ENCODE results near the gene MAP3K1. TPM values are rescaled to one million over a fixed set of nuclear protein-coding genes. Genes with fewer than 3 reads are reported as not detected.

MAP3K1 gene
- total RNA-seq, 6 donors from 2014 or later, result 10.9 to 29.2 (median 23.3) TPM

- peaks cover 0 to 45% (median 17%) of the 10 kb centered on the region in 4 donors for H3K36me3 ChIP-seq
- H3K4me3 ChIP-seq, result no peak overlapping the region
- no peak overlapping the region for H3K27ac ChIP-seq
- no peaks in the 10 kb centered on the region for H3K27me3 ChIP-seq
- 84 to 86% methylated on average over 1 of the region's 1 CpG for WGBS, 2 donors
- no peak for TF ChIP-seq POLR2AphosphoS5 (IDR thresholded peaks at IDR 0.05)
- H3K4me1 ChIP-seq, result no peaks in the 10 kb centered on the region
- DNase-seq (no peak), ATAC-seq (ENCODE audit: low FRiP score in 2 of 2) (no peak)
- H3K9me3 ChIP-seq, result no peaks in the 10 kb centered on the region
Measured at GRCh38 chr5:56919942-56920662, 104.8 kb downstream of the MAP3K1 start.

GRCh38 chr5:56922922-56923321 lies 107.6 kb downstream of the MAP3K1 start:
- Histone ChIP-seq H3K4me3 (no peak overlapping the region), H3K27me3 (no peaks in the 10 kb centered on the region), H3K36me3 (peaks cover 3 to 73% (median 20%) of the 10 kb centered on the region in 4 donors), H3K9me3 (no peaks in the 10 kb centered on the region), H3K4me1 (no peaks in the 10 kb centered on the region), H3K27ac (no peak overlapping the region)
- ATAC-seq (ENCODE audit: low FRiP score in 2 of 2) (no peak), DNase-seq (no peak)
- WGBS, 2 donors, result 95 to 96% methylated on average over 6 of the region's 6 CpGs
- TF ChIP-seq CTCF (IDR thresholded peaks at IDR 0.05) (no peak), EP300 (IDR thresholded peaks at IDR 0.05) (no peak), POLR2AphosphoS5 (IDR thresholded peaks at IDR 0.05) (no peak), POLR2A (IDR thresholded peaks at IDR 0.05) (no peak)

GRCh38 chr5:56934325-56934724 lies 119.0 kb downstream of the MAP3K1 start:
- H3K27ac ChIP-seq, result no peak overlapping the region
- H3K36me3 ChIP-seq, result peaks cover 14 to 95% (median 67%) of the 10 kb centered on the region in 4 donors
- no peak for ATAC-seq (ENCODE audit: low FRiP score in 2 of 2)
- H3K9me3 ChIP-seq, result no peaks in the 10 kb centered on the region
- H3K4me3 ChIP-seq, result no peak overlapping the region
- no peak for TF ChIP-seq POLR2A (IDR thresholded peaks at IDR 0.05)
- no peak for TF ChIP-seq CTCF (IDR thresholded peaks at IDR 0.05)
- no peak for TF ChIP-seq EP300 (IDR thresholded peaks at IDR 0.05)
- TF ChIP-seq POLR2AphosphoS5 (IDR thresholded peaks at IDR 0.05), result no peak
- 79 to 83% methylated on average over 1 of the region's 1 CpG for WGBS, 2 donors
- no peak for DNase-seq
- no peaks in the 10 kb centered on the region for H3K27me3 ChIP-seq
- no peaks in the 10 kb centered on the region for H3K4me1 ChIP-seq

- H3K4me1 ChIP-seq, result no peaks in the 10 kb centered on the region
- H3K27me3 ChIP-seq, result no peaks in the 10 kb centered on the region
- H3K27ac ChIP-seq, result no peak overlapping the region
- TF ChIP-seq POLR2A (IDR thresholded peaks at IDR 0.05) (no peak), POLR2AphosphoS5 (IDR thresholded peaks at IDR 0.05) (no peak), EP300 (IDR thresholded peaks at IDR 0.05) (no peak), CTCF (IDR thresholded peaks at IDR 0.05) (no peak)
- peaks cover 7 to 98% (median 67%) of the 10 kb centered on the region in 4 donors for H3K36me3 ChIP-seq
- 75 to 78% methylated on average over 1 of the region's 1 CpG for WGBS, 2 donors
- no peak for DNase-seq
- no peak overlapping the region for H3K4me3 ChIP-seq
- no peaks in the 10 kb centered on the region for H3K9me3 ChIP-seq
- ATAC-seq (ENCODE audit: low FRiP score in 2 of 2), result no peak
Measured at GRCh38 chr5:56938858-56939257, 123.5 kb downstream of the MAP3K1 start.

GRCh38 chr5:56941981-56942380 lies 126.6 kb downstream of the MAP3K1 start:
- Histone ChIP-seq H3K4me3 (no peak overlapping the region), H3K4me1 (no peaks in the 10 kb centered on the region), H3K27me3 (no peaks in the 10 kb centered on the region), H3K9me3 (no peaks in the 10 kb centered on the region), H3K27ac (no peak overlapping the region), H3K36me3 (peaks cover 0 to 98% (median 44%) of the 10 kb centered on the region in 4 donors)
- ATAC-seq (ENCODE audit: low FRiP score in 2 of 2), result no peak
- no peak for DNase-seq
- 50 to 70% methylated on average over 1 of the region's 1 CpG for WGBS, 2 donors
- no peak for TF ChIP-seq POLR2A (IDR thresholded peaks at IDR 0.05)
- no peak for TF ChIP-seq EP300 (IDR thresholded peaks at IDR 0.05)
- TF ChIP-seq CTCF (IDR thresholded peaks at IDR 0.05), result no peak
- no peak for TF ChIP-seq POLR2AphosphoS5 (IDR thresholded peaks at IDR 0.05)

Other genes starting within 250 kb of the MAP3K1 start
- gene SETD9, start 94.0 kb downstream of the MAP3K1 start, total RNA-seq, result 10 to 100 TPM in 2 of 6 donors, 1 to 10 TPM in 3, under 1 TPM in 1; 0.67 to 25.1 (median 9.4) TPM
- gene MIER3, start 136.6 kb downstream of the MAP3K1 start, total RNA-seq, result 10 to 100 TPM; 11.3 to 20.5 (median 12.6) TPM

All from upper lobe of left lung (tissue), 6 donors.